Measurements from ENCODE around the gene C19orf67. TPM values are rescaled to one million over a fixed set of nuclear protein-coding genes. Genes with fewer than 3 reads are reported as not detected.

C19orf67 gene
- total RNA-seq, 1 donor from 2014 or later, result not detected

DNA sequence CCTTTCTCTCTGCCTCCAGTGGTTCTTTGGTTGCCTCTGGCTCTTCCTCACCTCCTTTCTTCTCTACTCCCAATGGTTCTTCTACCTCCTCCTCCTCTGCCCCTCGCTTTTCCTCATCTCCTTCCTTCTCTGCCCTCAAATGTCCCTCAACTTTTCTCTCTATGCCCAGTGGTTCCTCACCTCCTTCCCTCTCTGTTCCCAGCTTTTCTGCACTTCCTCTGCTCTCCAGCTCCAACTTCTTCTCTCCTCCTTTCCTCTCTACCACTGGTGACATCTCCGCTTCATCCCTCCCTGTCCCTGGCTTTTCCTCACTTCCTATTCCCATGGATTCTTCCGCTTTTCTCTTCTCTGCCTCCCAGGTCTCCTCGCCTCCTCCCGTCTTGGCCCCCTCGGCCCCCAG lies 31.5 kb downstream of the C19orf67 start:
- H3K27ac Mint-ChIP-seq (ENCODE audit: unreplicated experiment), result no peak overlapping the region
- no peak overlapping the region for H3K4me2 ChIP-seq (ENCODE audit: low read length)
- no peak overlapping the region for H3K4me3 ChIP-seq (ENCODE audit: insufficient read depth, low read depth, low read length)
- no peaks in the 10 kb centered on the region for H3K79me2 ChIP-seq (ENCODE audit: insufficient read depth, low read length)
- H3K4me1 ChIP-seq (ENCODE audit: insufficient read depth, low read length), result peaks cover 3% of the 10 kb centered on the region
- H3K9me3 ChIP-seq (ENCODE audit: insufficient read depth, low read depth, low read length), result peaks cover 3% of the 10 kb centered on the region
- no peak overlapping the region for H3K4me3 Mint-ChIP-seq (ENCODE audit: unreplicated experiment)
- no peaks in the 10 kb centered on the region for H3K36me3 ChIP-seq (ENCODE audit: insufficient read depth, low read length)
- no peaks in the 10 kb centered on the region for H3K4me1 Mint-ChIP-seq (ENCODE audit: low read depth, unreplicated experiment)
- H3K27me3 ChIP-seq (ENCODE audit: insufficient read depth, low read length), result peaks cover 7% of the 10 kb centered on the region
- peaks cover 4% of the 10 kb centered on the region for H3K36me3 Mint-ChIP-seq (ENCODE audit: low read depth, unreplicated experiment)
- no peak for FAIRE-seq
- no peak overlapping the region for H2AFZ ChIP-seq (ENCODE audit: low read depth, low read length)
- no peaks in the 10 kb centered on the region for H4K20me1 ChIP-seq (ENCODE audit: insufficient read depth, low read length)
- no peak overlapping the region for H3K27ac ChIP-seq (ENCODE audit: low read depth, low read length)
- H3K9me3 Mint-ChIP-seq (ENCODE audit: unreplicated experiment), result peaks cover 1% of the 10 kb centered on the region
- no peak overlapping the region for H3K9ac ChIP-seq (ENCODE audit: low read length)
- no peak for DNase-seq (ENCODE audit: low read depth)
- TF ChIP-seq CTCF (IDR thresholded peaks at IDR 0.05; ENCODE audit: insufficient read depth, low read depth, low read length), result no peak
- TF ChIP-seq EZH2 (IDR thresholded peaks at IDR 0.05; ENCODE audit: insufficient read depth, low read length), result no peak
- H3K27me3 Mint-ChIP-seq (ENCODE audit: low read depth, unreplicated experiment), result peaks cover 29% of the 10 kb centered on the region

DNA sequence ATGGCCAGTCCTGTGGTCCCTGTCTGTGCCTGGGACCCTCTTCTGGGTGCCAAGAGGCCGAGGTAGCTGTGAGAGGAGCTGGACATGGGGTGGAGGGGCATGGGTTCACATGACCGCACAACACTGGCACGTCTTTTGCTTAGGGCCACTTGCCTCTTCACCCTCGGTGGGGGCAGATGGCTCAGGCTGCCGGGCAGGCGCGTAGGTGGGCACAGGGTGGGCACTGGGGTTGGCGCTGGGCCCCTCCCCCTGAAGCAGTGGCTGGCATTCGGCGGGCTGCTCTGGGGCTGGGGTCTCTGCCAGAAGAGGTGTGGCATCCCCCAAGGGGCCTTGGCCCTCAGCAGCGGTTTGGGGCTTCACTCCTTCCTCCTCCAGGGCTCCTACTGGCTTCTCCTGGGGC lies 32.1 kb downstream of the C19orf67 start:
- FAIRE-seq (no peak), DNase-seq (ENCODE audit: low read depth) (no peak)
- H3K27me3 Mint-ChIP-seq (ENCODE audit: low read depth, unreplicated experiment), result peaks cover 23% of the 10 kb centered on the region
- no peaks in the 10 kb centered on the region for H3K4me1 Mint-ChIP-seq (ENCODE audit: low read depth, unreplicated experiment)
- no peak overlapping the region for H3K27ac ChIP-seq (ENCODE audit: low read depth, low read length)
- H4K20me1 ChIP-seq (ENCODE audit: insufficient read depth, low read length), result no peaks in the 10 kb centered on the region
- no peak overlapping the region for H3K4me3 ChIP-seq (ENCODE audit: insufficient read depth, low read depth, low read length)
- H3K4me2 ChIP-seq (ENCODE audit: low read length), result no peak overlapping the region
- H2AFZ ChIP-seq (ENCODE audit: low read depth, low read length), result no peak overlapping the region
- peaks cover 3% of the 10 kb centered on the region for H3K4me1 ChIP-seq (ENCODE audit: insufficient read depth, low read length)
- no peak overlapping the region for H3K4me3 Mint-ChIP-seq (ENCODE audit: unreplicated experiment)
- peaks cover 4% of the 10 kb centered on the region for H3K36me3 Mint-ChIP-seq (ENCODE audit: low read depth, unreplicated experiment)
- H3K79me2 ChIP-seq (ENCODE audit: insufficient read depth, low read length), result no peaks in the 10 kb centered on the region
- H3K9ac ChIP-seq (ENCODE audit: low read length), result no peak overlapping the region
- H3K36me3 ChIP-seq (ENCODE audit: insufficient read depth, low read length), result no peaks in the 10 kb centered on the region
- peaks cover 3% of the 10 kb centered on the region for H3K27me3 ChIP-seq (ENCODE audit: insufficient read depth, low read length)
- TF ChIP-seq CTCF (IDR thresholded peaks at IDR 0.05; ENCODE audit: insufficient read depth, low read depth, low read length) (no peak), EZH2 (IDR thresholded peaks at IDR 0.05; ENCODE audit: insufficient read depth, low read length) (no peak)
- H3K9me3 ChIP-seq (ENCODE audit: insufficient read depth, low read depth, low read length), result peaks cover 3% of the 10 kb centered on the region
- H3K27ac Mint-ChIP-seq (ENCODE audit: unreplicated experiment), result no peak overlapping the region
- H3K9me3 Mint-ChIP-seq (ENCODE audit: unreplicated experiment), result peaks cover 1% of the 10 kb centered on the region

DNA sequence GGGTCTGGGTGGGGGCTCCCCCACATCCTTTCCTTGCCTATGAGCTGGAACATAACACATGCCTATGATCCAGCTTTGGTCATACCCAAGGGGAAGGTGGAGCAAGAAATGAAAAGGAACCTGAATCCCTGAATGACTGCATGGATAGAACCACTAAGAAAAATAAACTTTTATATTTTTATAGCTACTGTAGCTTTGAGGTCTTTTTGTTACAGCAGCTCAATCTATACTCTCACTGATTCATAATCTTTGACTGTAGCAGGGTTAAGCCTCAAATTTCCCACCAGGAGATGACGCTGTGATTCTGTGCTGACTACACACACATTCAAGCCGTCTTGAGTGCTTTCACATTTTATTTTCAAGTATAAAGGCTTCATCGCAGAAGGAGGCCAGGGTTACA lies 32.6 kb downstream of the C19orf67 start:
- H4K20me1 ChIP-seq (ENCODE audit: insufficient read depth, low read length), result no peaks in the 10 kb centered on the region
- H3K36me3 ChIP-seq (ENCODE audit: insufficient read depth, low read length), result no peaks in the 10 kb centered on the region
- DNase-seq (ENCODE audit: low read depth), result no peak
- peaks cover 6% of the 10 kb centered on the region for H3K9me3 ChIP-seq (ENCODE audit: insufficient read depth, low read depth, low read length)
- no peaks in the 10 kb centered on the region for H3K79me2 ChIP-seq (ENCODE audit: insufficient read depth, low read length)
- H3K9ac ChIP-seq (ENCODE audit: low read length), result no peak overlapping the region
- no peak for TF ChIP-seq EZH2 (IDR thresholded peaks at IDR 0.05; ENCODE audit: insufficient read depth, low read length)
- FAIRE-seq, result no peak
- no peak overlapping the region for H3K27ac Mint-ChIP-seq (ENCODE audit: unreplicated experiment)
- no peaks in the 10 kb centered on the region for H3K4me1 Mint-ChIP-seq (ENCODE audit: low read depth, unreplicated experiment)
- H2AFZ ChIP-seq (ENCODE audit: low read depth, low read length), result no peak overlapping the region
- H3K4me3 ChIP-seq (ENCODE audit: insufficient read depth, low read depth, low read length), result no peak overlapping the region
- H3K36me3 Mint-ChIP-seq (ENCODE audit: low read depth, unreplicated experiment), result peaks cover 8% of the 10 kb centered on the region
- no peak overlapping the region for H3K4me2 ChIP-seq (ENCODE audit: low read length)
- H3K27me3 ChIP-seq (ENCODE audit: insufficient read depth, low read length), result no peaks in the 10 kb centered on the region
- peaks cover 2% of the 10 kb centered on the region for H3K4me1 ChIP-seq (ENCODE audit: insufficient read depth, low read length)
- peaks cover 19% of the 10 kb centered on the region for H3K27me3 Mint-ChIP-seq (ENCODE audit: low read depth, unreplicated experiment)
- peaks cover 1% of the 10 kb centered on the region for H3K9me3 Mint-ChIP-seq (ENCODE audit: unreplicated experiment)
- H3K4me3 Mint-ChIP-seq (ENCODE audit: unreplicated experiment), result no peak overlapping the region
- no peak overlapping the region for H3K27ac ChIP-seq (ENCODE audit: low read depth, low read length)
